Caco-2 (cell line): Measurements from ENCODE around the gene CTDNEP1. TPM values are rescaled to one million over a fixed set of nuclear protein-coding genes. Genes with fewer than 3 reads are reported as not detected.

Experiments
- BruUV-seq: library from RNA; stranded (reverse); fragments of 400-500 nt; replicated peaks from 2 replicates; lab custom pipeline; 2021; lab: Mats Ljungman, UMichigan
- CTCF ChIA-PET: fragments of 300-600 bp; sonication (Branson Sonifier 250); formaldehyde crosslinking; loops from one replicate; lab custom pipeline; 2022; ENCODE audit warnings: antibody characterized with exemption; lab: Charles Lee
- POLR2A ChIA-PET: fragments of 300-600 bp; sonication (Branson Sonifier 250); formaldehyde crosslinking; loops from one replicate; lab custom pipeline; 2022; ENCODE audit warnings: antibody characterized with exemption; lab: Charles Lee
- DNase-seq, 2 experiments: peaks; one replicate each; pipeline versions ENCODE4 v3.0.0 to v3.0.0-alpha.2; 2020 to 2022
- H3K27me3 ChIP-seq: replicated peaks from 2 replicates; pipeline ENCODE4 v1.6.0; 2011; ENCODE audit warnings: low read length; ENCODE audit not compliant: control insufficient read depth, insufficient read depth
- H3K36me3 ChIP-seq: 2 replicates; pipeline ENCODE4 v1.5.1; 2011; ENCODE audit warnings: low read length; ENCODE audit not compliant: control insufficient read depth, insufficient read depth
- H3K4me1 ChIP-seq: fragments of 250-450 bp; sonication (Bioruptor Pico); 2 replicates; pipeline ENCODE4 v1.5.1; 2020; ENCODE audit warnings: mild to moderate bottlenecking
- H3K4me3 ChIP-seq: 2 replicates; pipeline ENCODE4 v1.5.1; 2011; ENCODE audit warnings: low read depth, mild to moderate bottlenecking, control low read depth, low read length
- H3K9me3 ChIP-seq: fragments of 250-450 bp; sonication (Bioruptor Pico); 2 replicates; pipeline ENCODE4 v1.5.1; 2020; ENCODE audit warnings: mild to moderate bottlenecking, moderate library complexity
- H3K27ac Mint-ChIP-seq: one replicate; pipeline ENCODE4 v1.8.0; 2022; ENCODE audit warnings: mixed read lengths; ENCODE audit not compliant: unreplicated experiment
- H3K27me3 Mint-ChIP-seq: one replicate; pipeline ENCODE4 v1.8.0; 2022; ENCODE audit warnings: mixed read lengths; ENCODE audit not compliant: insufficient read depth, unreplicated experiment
- H3K36me3 Mint-ChIP-seq: one replicate; pipeline ENCODE4 v1.8.0; 2022; ENCODE audit warnings: mild to moderate bottlenecking, mixed read lengths; ENCODE audit not compliant: insufficient read depth, unreplicated experiment
- H3K4me1 Mint-ChIP-seq: one replicate; pipeline ENCODE4 v1.8.0; 2022; ENCODE audit warnings: low read depth, mixed read lengths; ENCODE audit not compliant: unreplicated experiment
- H3K4me3 Mint-ChIP-seq: one replicate; pipeline ENCODE4 v1.8.0; 2022; ENCODE audit warnings: mild to moderate bottlenecking, moderate library complexity, mixed read lengths; ENCODE audit not compliant: unreplicated experiment
- H3K9me3 Mint-ChIP-seq: one replicate; pipeline ENCODE4 v1.8.0; 2022; ENCODE audit warnings: mixed read lengths; ENCODE audit not compliant: unreplicated experiment
- intact Hi-C: fragments of 100-400 bp; cut with micrococcal nuclease; formaldehyde crosslinking; loops from one replicate; pipeline ENCODE4 v1.10.0; 2022; ENCODE audit not compliant: unreplicated experiment
- total RNA-seq: library from RNA; stranded (reverse); gene quantifications from 2 replicates; pipeline ENCODE4 v1.2.3, GENCODE V29; 2022
- TF ChIP-seq, protein P1 (sequence below), 2 experiments: fragments of 200-600 bp in 1 of 2; IDR thresholded peaks; 1 replicate in 1 of 2; 2 replicates in 1 of 2; pipeline versions ENCODE4 v1.5.1 to v1.8.0; 2011 to 2022; ENCODE audit warnings: antibody characterized with exemption in 1 of 2, control low read depth in 1 of 2, inconsistent platforms in 1 of 2, low read depth in 1 of 2, low read length in 1 of 2, mild to moderate bottlenecking in 1 of 2, moderate library complexity in 1 of 2; ENCODE audit not compliant: insufficient read depth in 1 of 2, severe bottlenecking in 1 of 2, unreplicated experiment in 1 of 2

CTDNEP1 gene
- total RNA-seq, 1 experiment from 2014 or later = 71.1 TPM

DNA sequence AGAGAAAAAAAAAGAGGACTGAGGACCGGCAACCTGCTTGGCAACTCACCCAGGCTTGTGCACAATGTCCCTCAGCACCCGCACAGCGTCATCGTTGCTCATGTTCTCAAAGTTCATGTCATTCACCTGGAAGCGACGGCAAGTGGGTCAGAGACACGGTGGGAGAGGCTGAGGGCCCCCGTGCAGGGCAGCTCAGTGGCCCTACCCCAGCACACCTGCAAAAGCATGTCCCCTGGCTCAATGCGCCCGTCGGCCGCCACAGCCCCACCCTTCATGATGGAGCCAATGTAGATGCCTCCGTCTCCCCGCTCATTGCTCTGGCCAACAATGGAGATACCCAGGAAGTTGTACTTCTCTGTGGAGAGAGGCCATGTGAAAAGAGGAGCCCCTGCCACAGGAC lies 22.6 kb downstream of the CTDNEP1 start:
- Mint-ChIP-seq H3K9me3 (no peaks in the 10 kb centered on the region), H3K36me3 (peaks cover 45% of the 10 kb centered on the region), H3K27me3 (no peaks in the 10 kb centered on the region), H3K4me1 (peaks cover 6% of the 10 kb centered on the region), H3K4me3 (no peak overlapping the region), H3K27ac (no peak overlapping the region)
- no peaks in the 10 kb centered on the region for H3K4me1 ChIP-seq
- no peaks in the 10 kb centered on the region for H3K27me3 ChIP-seq
- TF ChIP-seq, protein P1, sequence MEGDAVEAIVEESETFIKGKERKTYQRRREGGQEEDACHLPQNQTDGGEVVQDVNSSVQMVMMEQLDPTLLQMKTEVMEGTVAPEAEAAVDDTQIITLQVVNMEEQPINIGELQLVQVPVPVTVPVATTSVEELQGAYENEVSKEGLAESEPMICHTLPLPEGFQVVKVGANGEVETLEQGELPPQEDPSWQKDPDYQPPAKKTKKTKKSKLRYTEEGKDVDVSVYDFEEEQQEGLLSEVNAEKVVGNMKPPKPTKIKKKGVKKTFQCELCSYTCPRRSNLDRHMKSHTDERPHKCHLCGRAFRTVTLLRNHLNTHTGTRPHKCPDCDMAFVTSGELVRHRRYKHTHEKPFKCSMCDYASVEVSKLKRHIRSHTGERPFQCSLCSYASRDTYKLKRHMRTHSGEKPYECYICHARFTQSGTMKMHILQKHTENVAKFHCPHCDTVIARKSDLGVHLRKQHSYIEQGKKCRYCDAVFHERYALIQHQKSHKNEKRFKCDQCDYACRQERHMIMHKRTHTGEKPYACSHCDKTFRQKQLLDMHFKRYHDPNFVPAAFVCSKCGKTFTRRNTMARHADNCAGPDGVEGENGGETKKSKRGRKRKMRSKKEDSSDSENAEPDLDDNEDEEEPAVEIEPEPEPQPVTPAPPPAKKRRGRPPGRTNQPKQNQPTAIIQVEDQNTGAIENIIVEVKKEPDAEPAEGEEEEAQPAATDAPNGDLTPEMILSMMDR (IDR thresholded peaks at IDR 0.05; ENCODE audit: insufficient read depth in 1 of 2, low read depth in 1 of 2, low read length in 1 of 2, severe bottlenecking in 1 of 2, unreplicated experiment in 1 of 2) = no peak
- ChIA-PET CTCF (no interaction called here), POLR2A (no interaction called here)
- no peak for DNase-seq
- no peak overlapping the region for H3K4me3 ChIP-seq
- intact Hi-C loops = no loop called here
- H3K9me3 ChIP-seq = no peaks in the 10 kb centered on the region
- no peaks in the 10 kb centered on the region; the same call in 1 of the 2 replicates for H3K36me3 ChIP-seq
- no TSS peak for BruUV-seq

- CTCF ChIA-PET = no interaction called here
- Histone ChIP-seq H3K9me3 (no peaks in the 10 kb centered on the region), H3K36me3 (no peaks in the 10 kb centered on the region; the same call in 1 of the 2 replicates), H3K4me3 (no peak overlapping the region), H3K27me3 (no peaks in the 10 kb centered on the region), H3K4me1 (no peaks in the 10 kb centered on the region)
- Mint-ChIP-seq H3K27ac (no peak overlapping the region), H3K9me3 (no peaks in the 10 kb centered on the region), H3K36me3 (peaks cover 51% of the 10 kb centered on the region), H3K4me3 (no peak overlapping the region), H3K4me1 (peaks cover 2% of the 10 kb centered on the region), H3K27me3 (no peaks in the 10 kb centered on the region)
- TF ChIP-seq, protein P1 (IDR thresholded peaks at IDR 0.05; ENCODE audit: insufficient read depth in 1 of 2, low read depth in 1 of 2, low read length in 1 of 2, severe bottlenecking in 1 of 2, unreplicated experiment in 1 of 2) = no peak
- POLR2A ChIA-PET = no interaction called here
- intact Hi-C loops = no loop called here
- no peak for DNase-seq
- no TSS peak for BruUV-seq
These were observed 24.5 kb downstream of the CTDNEP1 start for GRCh38 chr17:7226721-7227710.

GRCh38 chr17:7225711-7226331 lies 25.7 kb downstream of the CTDNEP1 start:
- Mint-ChIP-seq H3K9me3 (no peaks in the 10 kb centered on the region), H3K4me1 (no peaks in the 10 kb centered on the region), H3K27me3 (no peaks in the 10 kb centered on the region), H3K4me3 (no peak overlapping the region), H3K27ac (no peak overlapping the region), H3K36me3 (peaks cover 51% of the 10 kb centered on the region)
- no peak for DNase-seq
- no peak overlapping the region for H3K4me3 ChIP-seq
- no peaks in the 10 kb centered on the region; the same call in 1 of the 2 replicates for H3K36me3 ChIP-seq
- H3K4me1 ChIP-seq = peaks cover 3% of the 10 kb centered on the region
- TF ChIP-seq, protein P1 (IDR thresholded peaks at IDR 0.05; ENCODE audit: insufficient read depth in 1 of 2, low read depth in 1 of 2, low read length in 1 of 2, severe bottlenecking in 1 of 2, unreplicated experiment in 1 of 2) = no peak
- intact Hi-C loops = no loop called here
- ChIA-PET CTCF (no interaction called here), POLR2A (no interaction called here)
- no peaks in the 10 kb centered on the region for H3K9me3 ChIP-seq
- BruUV-seq = no TSS peak
- H3K27me3 ChIP-seq = no peaks in the 10 kb centered on the region
